GM13976 (cell line): ENCODE data around the gene DLEC1.

Source experiments
- DNase-seq: peaks from one replicate; pipeline ENCODE4 v3.0.0; 2012; ENCODE audit warnings: low spot score
- CTCF ChIP-seq: IDR thresholded peaks from 2 replicates; pipeline ENCODE4 v1.5.1; 2012; ENCODE audit warnings: borderline replicate concordance, mild to moderate bottlenecking; ENCODE audit not compliant: insufficient read depth; ENCODE audit errors: extremely low read depth, missing control alignments, control extremely low read depth
- in situ Hi-C: fragments of 300-500 bp; cut with MboI; formaldehyde crosslinking; loops from one replicate; pipeline ENCODE4 v1.12.0; 2022; ENCODE audit warnings: low sequenced_read_pairs, mixed read lengths, inconsistent platforms; ENCODE audit not compliant: unreplicated experiment

DLEC1 gene

GRCh38 chr3:38039101-38039898, at the start of gene DLEC1:
DLEC1 (plus strand) TSS chr3:38039208; CDS start chr3:38039226, 18 bp downstream.
- DNase-seq: peak; percentile 88
- TF ChIP-seq CTCF: peak; percentile 1
- in situ Hi-C loops: no loop called here

GRCh38 chr3:37989821-37990480, 49.1 kb upstream of the DLEC1 start:
- in situ Hi-C loops: no loop called here
- no peak for TF ChIP-seq CTCF
- DNase-seq: no peak

- no peak for DNase-seq
- in situ Hi-C loops: no loop called here
- no peak for TF ChIP-seq CTCF
Measured at GRCh38 chr3:37990527-37990926, 48.5 kb upstream of the DLEC1 start, which contains the start of gene VILL. VILL (plus strand) TSS chr3:37990786; CDS start chr3:37993673, 2,887 bp downstream.

GRCh38 chr3:37991109-37991508, 47.9 kb upstream of the DLEC1 start:
- no peak for TF ChIP-seq CTCF
- no peak for DNase-seq
- in situ Hi-C loops: no loop called here

- DNase-seq: no peak
- in situ Hi-C loops: no loop called here
- no peak for TF ChIP-seq CTCF
Measured at GRCh38 chr3:37991823-37992222, 47.2 kb upstream of the DLEC1 start.

- DNase-seq: no peak
- TF ChIP-seq CTCF: no peak
- in situ Hi-C loops: no loop called here
Measured at GRCh38 chr3:37992271-37993066, 46.5 kb upstream of the DLEC1 start.
